ENCODE data around the gene FOXA2. TPM values are rescaled to one million over a fixed set of nuclear protein-coding genes. Genes with fewer than 3 reads are reported as not detected.

Gene FOXA2
- total and polyA plus RNA-seq, 2 donors (not counting 1 experiment from before 2014, with no cell fraction given): not detected

DNA sequence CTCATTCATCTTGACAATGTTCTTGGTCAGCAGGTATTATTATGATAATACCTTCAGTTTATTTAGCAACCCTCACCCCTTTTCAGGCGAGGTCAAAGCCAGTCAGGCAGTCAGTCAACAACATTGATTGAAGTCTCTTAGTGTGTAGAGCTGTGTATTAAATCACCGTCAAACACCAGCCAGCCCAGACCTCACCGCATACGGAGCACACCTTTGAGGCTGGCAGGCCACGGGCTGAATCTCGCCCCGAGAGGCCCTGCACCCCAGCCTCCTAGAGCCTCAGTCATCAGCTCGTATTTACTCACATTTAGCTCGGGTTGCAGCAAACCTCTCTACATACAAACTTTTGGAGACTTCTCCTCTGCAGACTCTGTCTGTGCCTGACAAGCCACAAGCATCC lies 36.0 kb upstream of the FOXA2 start:
- no peaks in the 10 kb centered on the region for H3K4me1 Mint-ChIP-seq
- WGBS (ENCODE audit: insufficient coverage): 78% methylated on average over 8 of the region's 9 CpGs
- H3K4me3 Mint-ChIP-seq: no peak overlapping the region
- H3K9me3 Mint-ChIP-seq (ENCODE audit: insufficient read depth): no peaks in the 10 kb centered on the region
- no peaks in the 10 kb centered on the region for H3K4me1 ChIP-seq (ENCODE audit: control insufficient read depth in 2 of 2, insufficient read depth in 2 of 2, low read length in 2 of 2)
- no peaks in the 10 kb centered on the region for H3K9me3 ChIP-seq (ENCODE audit: control extremely low read depth in 1 of 3, control insufficient read depth in 2 of 3, insufficient read depth in 1 of 3, low read length in 2 of 3)
- no peak overlapping the region for H3K27ac ChIP-seq (ENCODE audit: low read length in 2 of 2)
- no peaks in the 10 kb centered on the region for H4K20me1 ChIP-seq (ENCODE audit: control insufficient read depth, insufficient read depth, low read length, poor library complexity, severe bottlenecking)
- CTCF ChIA-PET: no interaction called here
- H3K36me3 ChIP-seq (replicated peaks in 1 of 2; ENCODE audit: control extremely low read depth in 1 of 2, control insufficient read depth in 1 of 2, extremely low read depth in 1 of 2, insufficient read depth in 2 of 2, low read length in 1 of 2): no peaks in the 10 kb centered on the region
- H2AFZ ChIP-seq (ENCODE audit: insufficient read depth, low read depth, low read length, poor library complexity, severe bottlenecking): no peak overlapping the region
- no peak overlapping the region for H3K4me2 ChIP-seq (replicated peaks; ENCODE audit: low read depth, low read length, poor library complexity, severe bottlenecking)
- no peak for TF ChIP-seq EZH2 (IDR thresholded peaks at IDR 0.05; ENCODE audit: borderline replicate concordance, insufficient read depth, low read depth, low read length, poor library complexity, severe bottlenecking)
- TF ChIP-seq, protein P1, sequence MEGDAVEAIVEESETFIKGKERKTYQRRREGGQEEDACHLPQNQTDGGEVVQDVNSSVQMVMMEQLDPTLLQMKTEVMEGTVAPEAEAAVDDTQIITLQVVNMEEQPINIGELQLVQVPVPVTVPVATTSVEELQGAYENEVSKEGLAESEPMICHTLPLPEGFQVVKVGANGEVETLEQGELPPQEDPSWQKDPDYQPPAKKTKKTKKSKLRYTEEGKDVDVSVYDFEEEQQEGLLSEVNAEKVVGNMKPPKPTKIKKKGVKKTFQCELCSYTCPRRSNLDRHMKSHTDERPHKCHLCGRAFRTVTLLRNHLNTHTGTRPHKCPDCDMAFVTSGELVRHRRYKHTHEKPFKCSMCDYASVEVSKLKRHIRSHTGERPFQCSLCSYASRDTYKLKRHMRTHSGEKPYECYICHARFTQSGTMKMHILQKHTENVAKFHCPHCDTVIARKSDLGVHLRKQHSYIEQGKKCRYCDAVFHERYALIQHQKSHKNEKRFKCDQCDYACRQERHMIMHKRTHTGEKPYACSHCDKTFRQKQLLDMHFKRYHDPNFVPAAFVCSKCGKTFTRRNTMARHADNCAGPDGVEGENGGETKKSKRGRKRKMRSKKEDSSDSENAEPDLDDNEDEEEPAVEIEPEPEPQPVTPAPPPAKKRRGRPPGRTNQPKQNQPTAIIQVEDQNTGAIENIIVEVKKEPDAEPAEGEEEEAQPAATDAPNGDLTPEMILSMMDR (IDR thresholded peaks at IDR 0.05): no peak
- no peaks in the 10 kb centered on the region for H3K79me2 ChIP-seq (ENCODE audit: control insufficient read depth, insufficient read depth, low read length)
- no peak for DNase-seq
- no peak overlapping the region for H3K9ac ChIP-seq (ENCODE audit: low read length)
- no peak overlapping the region for H3K4me3 ChIP-seq (ENCODE audit: control extremely low read depth in 1 of 5, extremely low read depth in 1 of 5, insufficient read depth in 1 of 5, low read depth in 2 of 5, low read length in 4 of 5)
- peaks cover 7% of the 10 kb centered on the region for H3K27me3 Mint-ChIP-seq
- intact Hi-C loops (cut with micrococcal nuclease): no loop called here
- POLR2A ChIA-PET: no interaction called here
- no peaks in the 10 kb centered on the region for H3K27me3 ChIP-seq (replicated peaks in 1 of 4; ENCODE audit: control extremely low read depth in 1 of 4, control insufficient read depth in 3 of 4, insufficient read depth in 4 of 4, low read length in 3 of 4)
- ATAC-seq (ENCODE audit: low read depth): no peak
- H3K27ac Mint-ChIP-seq: no peak overlapping the region

DNA sequence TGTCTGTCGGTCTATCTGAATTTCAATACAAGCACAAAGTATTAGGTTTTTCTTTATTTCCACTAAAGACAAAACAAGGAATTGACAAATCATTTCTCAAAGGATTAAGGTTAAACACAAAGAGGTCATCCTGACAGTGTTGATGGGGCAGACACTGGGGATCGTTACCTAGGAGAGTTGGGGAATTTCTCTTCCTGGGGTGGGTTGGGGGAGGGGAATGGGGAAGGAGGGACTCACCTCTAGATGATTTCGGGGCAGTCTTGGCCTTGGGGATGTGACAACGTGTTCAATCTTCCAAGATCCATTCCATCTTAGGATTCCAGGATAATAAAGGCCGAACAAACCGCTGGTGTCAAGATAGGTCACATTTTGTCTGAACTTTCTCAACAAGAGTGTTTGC lies 35.4 kb upstream of the FOXA2 start:
- DNase-seq (no peak), ATAC-seq (ENCODE audit: low read depth) (no peak)
- Histone ChIP-seq H3K9ac (ENCODE audit: low read length) (no peak overlapping the region), H4K20me1 (ENCODE audit: control insufficient read depth, insufficient read depth, low read length, poor library complexity, severe bottlenecking) (no peaks in the 10 kb centered on the region), H3K27ac (ENCODE audit: low read length in 2 of 2) (no peak overlapping the region), H3K27me3 (replicated peaks in 1 of 4; ENCODE audit: control extremely low read depth in 1 of 4, control insufficient read depth in 3 of 4, insufficient read depth in 4 of 4, low read length in 3 of 4) (no peaks in the 10 kb centered on the region), H3K4me2 (replicated peaks; ENCODE audit: low read depth, low read length, poor library complexity, severe bottlenecking) (no peak overlapping the region), H3K4me1 (ENCODE audit: control insufficient read depth in 2 of 2, insufficient read depth in 2 of 2, low read length in 2 of 2) (no peaks in the 10 kb centered on the region), H3K4me3 (ENCODE audit: control extremely low read depth in 1 of 5, extremely low read depth in 1 of 5, insufficient read depth in 1 of 5, low read depth in 2 of 5, low read length in 4 of 5) (no peak overlapping the region), H3K36me3 (replicated peaks in 1 of 2; ENCODE audit: control extremely low read depth in 1 of 2, control insufficient read depth in 1 of 2, extremely low read depth in 1 of 2, insufficient read depth in 2 of 2, low read length in 1 of 2) (no peaks in the 10 kb centered on the region), H3K9me3 (ENCODE audit: control extremely low read depth in 1 of 3, control insufficient read depth in 2 of 3, insufficient read depth in 1 of 3, low read length in 2 of 3) (no peaks in the 10 kb centered on the region), H3K79me2 (ENCODE audit: control insufficient read depth, insufficient read depth, low read length) (no peaks in the 10 kb centered on the region), H2AFZ (ENCODE audit: insufficient read depth, low read depth, low read length, poor library complexity, severe bottlenecking) (no peak overlapping the region)
- POLR2A ChIA-PET: no interaction called here
- Mint-ChIP-seq H3K9me3 (ENCODE audit: insufficient read depth) (no peaks in the 10 kb centered on the region), H3K27me3 (peaks cover 7% of the 10 kb centered on the region), H3K4me1 (no peaks in the 10 kb centered on the region), H3K4me3 (no peak overlapping the region), H3K27ac (no peak overlapping the region)
- whole genome bisulfite sequencing (ENCODE audit: insufficient coverage): 71% methylated on average over 2 of the region's 6 CpGs
- TF ChIP-seq EZH2 (IDR thresholded peaks at IDR 0.05; ENCODE audit: borderline replicate concordance, insufficient read depth, low read depth, low read length, poor library complexity, severe bottlenecking): no peak
- TF ChIP-seq, protein P1 (IDR thresholded peaks at IDR 0.05): no peak
- intact Hi-C loops (cut with micrococcal nuclease): no loop called here
- CTCF ChIA-PET: no interaction called here
